Activated effector memory CD4-positive, alpha-beta T cell treated with Interleukin-2 at 50 U/mL for 16 hours (primary cell): ENCODE data around the gene GSTP1.
"Not testable (repeated sequence)": the region's sequence is repeated elsewhere in the genome, so short reads cannot be mapped to it uniquely, and the experiment has no call there.

Experiments used
- DNase-seq: peaks from one replicate; pipeline ENCODE4 v3.0.0-alpha.2; 2020

The GSTP1 gene

DNA sequence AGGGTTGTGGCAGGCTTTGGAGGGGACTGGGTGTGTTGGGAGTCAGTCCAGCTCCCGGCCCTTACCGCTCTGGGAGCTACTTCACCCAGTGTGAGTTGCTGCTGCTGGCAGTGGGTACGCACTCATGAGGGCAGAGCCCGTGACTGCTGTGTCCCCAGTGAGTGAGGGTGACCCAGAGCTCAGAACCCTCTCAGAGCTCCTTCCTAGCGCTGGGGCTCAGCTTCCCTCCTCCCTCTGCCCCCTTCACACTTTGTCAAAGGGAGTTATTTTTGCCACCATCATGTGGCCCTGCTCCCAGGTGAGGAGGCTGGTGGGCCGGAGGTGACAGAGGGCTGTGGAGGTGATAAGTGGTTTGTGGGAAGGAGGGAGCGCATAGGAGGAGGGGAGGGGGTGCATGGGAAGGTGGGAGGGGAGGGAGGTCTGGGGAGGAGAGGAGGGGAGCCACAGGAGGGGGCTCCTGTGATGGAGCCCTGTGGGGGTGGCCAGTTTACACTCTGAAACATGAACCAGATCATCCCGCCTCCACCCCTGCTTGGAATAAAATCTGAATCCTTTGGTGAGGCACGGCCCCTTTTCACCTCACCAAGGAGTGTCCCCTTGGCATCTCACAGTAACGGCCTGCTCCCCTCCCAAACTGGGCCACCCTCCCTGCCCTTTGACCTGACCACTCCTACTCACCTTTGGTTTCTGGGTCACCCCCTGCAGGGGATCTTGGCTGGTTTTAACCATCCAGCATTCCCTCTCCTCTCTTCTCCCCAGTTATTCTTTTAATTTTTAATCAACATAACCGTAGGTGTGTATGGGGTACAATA, 33.0 kb downstream of the GSTP1 start:
- DNase-seq: no peak

DNA sequence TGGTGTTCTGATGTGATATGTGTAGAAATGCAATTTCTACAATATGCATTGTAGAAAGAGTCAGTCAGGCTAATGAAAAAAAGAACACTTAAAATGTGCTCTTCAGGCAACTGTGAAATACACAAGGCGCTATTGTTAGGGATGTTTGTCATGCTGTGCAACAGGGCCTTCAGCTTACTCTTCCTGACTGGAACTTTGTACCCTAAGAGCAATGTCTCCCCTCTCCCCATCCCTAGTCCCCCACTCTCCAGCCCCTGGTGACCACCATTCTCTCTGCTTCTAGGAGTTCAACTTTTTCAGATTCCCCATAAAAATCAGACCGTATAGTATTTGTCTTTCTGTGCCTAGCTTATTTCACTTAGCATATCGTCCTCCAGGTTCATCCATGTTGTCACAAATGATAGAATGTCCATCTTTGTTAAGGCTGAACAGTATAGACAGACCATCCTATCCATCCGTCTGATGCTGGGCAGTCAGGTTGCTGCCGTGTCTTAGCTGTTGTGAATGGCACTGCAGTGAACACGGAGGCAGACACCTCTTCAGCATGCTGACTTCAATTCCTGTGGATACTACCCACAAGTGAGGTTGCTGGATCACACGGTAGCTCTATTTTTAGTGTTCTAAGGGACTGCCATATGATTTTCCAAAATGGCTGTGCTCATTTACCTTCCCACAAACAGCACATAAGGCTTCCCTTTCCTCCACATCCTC, 33.8 kb downstream of the GSTP1 start:
- no peak for DNase-seq

- DNase-seq: not testable (repeated sequence)
These were observed 35.5 kb downstream of the GSTP1 start for GRCh38 chr11:67618901-67619659.

GRCh38 chr11:67619683-67620618, 36.3 kb downstream of the GSTP1 start:
- DNase-seq: not testable (repeated sequence)

- DNase-seq: not testable (repeated sequence)
These were observed 37.0 kb downstream of the GSTP1 start for GRCh38 chr11:67620621-67621020.

DNA sequence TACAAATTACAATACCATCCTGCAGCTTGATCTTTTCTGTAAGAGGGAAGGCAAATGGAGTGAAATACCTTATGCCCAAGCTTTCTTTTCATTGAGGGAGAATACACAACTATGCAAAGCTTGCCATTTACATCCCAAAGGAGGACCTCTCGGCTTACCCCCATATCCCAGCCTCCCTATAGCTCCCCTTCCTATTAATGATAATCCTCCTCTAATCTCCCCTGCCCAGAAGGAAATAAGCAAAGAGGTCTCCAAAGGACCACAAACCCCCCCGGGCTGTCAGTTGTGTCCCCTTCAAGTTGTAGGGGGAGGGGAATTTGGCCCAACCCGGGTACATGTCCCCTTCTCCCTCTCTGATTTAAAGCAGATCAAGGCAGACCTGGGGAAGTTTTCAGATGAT, 38.3 kb downstream of the GSTP1 start:
- not testable (repeated sequence) for DNase-seq

- not testable (repeated sequence) for DNase-seq
These were observed 39.3 kb downstream of the GSTP1 start for GRCh38 chr11:67622905-67623304.

GRCh38 chr11:67623795-67624194, 40.2 kb downstream of the GSTP1 start:
- DNase-seq: not testable (repeated sequence)

- not testable (repeated sequence) for DNase-seq
These were observed 42.7 kb downstream of the GSTP1 start for GRCh38 chr11:67626131-67626833.

DNA sequence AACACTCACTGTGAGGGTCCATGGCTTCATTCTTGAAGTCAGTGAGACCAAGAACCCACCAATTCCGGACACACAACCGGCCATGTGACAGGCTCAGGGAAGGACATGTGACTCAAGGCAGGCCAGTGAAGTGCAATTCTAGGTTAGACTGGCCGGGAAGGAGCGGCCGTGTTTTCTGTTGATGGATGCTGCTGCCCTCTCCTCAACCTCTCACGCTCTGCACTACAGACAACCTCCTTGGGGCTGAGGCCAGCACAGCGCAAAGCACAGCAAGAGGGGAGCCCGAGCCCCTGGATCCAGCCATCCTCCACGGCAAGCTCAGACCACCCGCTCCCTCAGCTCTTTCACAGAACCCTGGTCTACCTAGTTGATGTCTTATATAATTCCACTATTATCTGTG, 43.4 kb downstream of the GSTP1 start:
- no peak for DNase-seq

GRCh38 chr11:67627441-67627811, 43.8 kb downstream of the GSTP1 start:
- DNase-seq: no peak

- no peak for DNase-seq
These were observed 44.4 kb downstream of the GSTP1 start for GRCh38 chr11:67627812-67628624.

DNA sequence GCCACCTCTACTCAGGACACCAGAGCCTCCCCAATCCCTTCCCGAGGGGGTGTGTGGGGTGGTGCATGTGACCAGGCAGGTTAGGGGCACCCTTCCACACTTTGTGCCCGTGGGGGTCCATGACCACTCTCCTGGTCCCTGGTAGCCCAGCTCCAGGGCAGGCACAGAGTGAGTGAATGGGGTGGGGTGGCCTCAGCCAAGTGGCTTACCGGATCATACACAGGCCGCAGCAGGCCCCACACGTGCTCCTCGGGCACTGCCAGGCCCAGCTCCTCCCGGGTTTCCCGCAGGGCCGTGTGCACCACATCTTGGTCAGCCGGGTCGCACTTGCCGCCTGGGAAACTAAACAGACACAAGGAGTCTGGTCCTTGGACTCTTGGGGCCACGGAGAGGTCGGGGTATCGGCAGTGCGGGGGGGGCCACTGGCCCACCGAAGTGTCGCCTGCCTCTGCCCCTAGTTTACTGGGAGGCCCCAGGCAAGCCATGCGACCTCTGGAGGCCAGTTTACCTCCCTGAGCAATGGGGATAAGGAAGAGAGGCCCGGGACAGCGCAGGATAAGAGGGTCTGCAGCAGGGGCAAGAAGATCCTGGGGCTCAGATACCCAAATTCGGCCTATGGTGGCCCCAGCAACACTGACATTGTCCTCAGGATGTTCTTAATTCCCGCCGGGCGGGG, 45.2 kb downstream of the GSTP1 start:
- no peak for DNase-seq

- DNase-seq: peak; percentile 82
These were observed 46.0 kb downstream of the GSTP1 start, which contains the start of gene NUDT8 for GRCh38 chr11:67629386-67630227. Gene NUDT8, minus strand, starts transcription at chr11:67629937. Its CDS starts 26 bp downstream, at chr11:67629911.

DNA sequence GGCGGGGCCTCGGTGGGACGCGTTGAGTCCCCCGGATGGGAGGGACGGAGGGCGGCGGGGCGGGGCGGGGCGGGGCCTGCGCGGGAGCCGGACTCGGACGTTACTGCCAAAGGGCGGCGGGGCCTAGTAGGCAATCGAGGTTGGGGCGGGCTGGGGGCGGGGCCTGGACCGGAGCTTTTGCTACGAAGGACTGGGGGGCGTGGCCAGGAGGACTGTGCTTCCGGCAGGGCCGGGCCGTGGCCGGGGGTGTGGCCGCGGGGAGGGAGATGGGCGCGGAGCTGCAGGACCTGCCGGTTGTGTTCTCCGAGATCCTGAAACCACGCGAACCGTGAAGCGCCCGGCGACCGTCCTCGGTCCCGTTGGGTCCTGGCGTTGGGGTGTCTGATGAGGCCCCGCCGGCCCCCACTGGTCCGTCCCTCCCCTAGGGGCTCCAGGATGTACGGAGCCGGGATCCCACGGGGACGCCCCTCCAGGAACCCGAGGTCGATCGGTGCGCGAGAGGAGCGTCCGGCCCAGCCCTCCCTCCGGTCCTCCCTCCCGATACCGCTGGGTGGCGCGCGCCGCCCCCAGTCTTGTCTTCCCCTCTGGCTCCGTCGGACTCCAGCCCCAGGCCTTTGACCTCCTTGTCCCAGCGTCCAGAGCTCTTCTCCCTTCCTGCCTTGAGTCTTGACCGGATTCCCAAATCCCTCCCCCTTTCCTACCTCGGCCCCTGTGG, 46.8 kb downstream of the GSTP1 start:
- DNase-seq: peak; percentile 91

GRCh38 chr11:67630943-67631331, 47.3 kb downstream of the GSTP1 start:
- no peak for DNase-seq

- no peak for DNase-seq
These were observed 47.8 kb downstream of the GSTP1 start for GRCh38 chr11:67631411-67631810.

DNA sequence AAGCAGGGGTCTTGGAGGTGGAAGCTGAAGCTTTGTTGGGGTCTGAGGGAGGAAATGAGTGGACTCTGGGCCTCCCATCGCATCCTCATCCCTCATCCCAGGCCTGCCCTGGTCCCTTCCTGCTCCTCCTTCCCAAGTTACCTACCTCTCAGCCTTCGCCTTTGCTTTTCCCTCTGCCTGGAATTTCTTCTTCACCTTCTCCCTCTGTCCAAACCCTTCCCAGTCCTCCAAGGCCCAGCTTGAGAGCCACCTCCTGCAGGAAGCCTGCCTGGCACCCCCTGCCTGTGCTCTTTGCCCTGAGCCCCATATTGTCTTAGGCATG, 48.2 kb downstream of the GSTP1 start:
- DNase-seq: no peak
